Glutamatergic neuron (in vitro differentiated cells): Measurements from ENCODE around the gene DHX38. TPM values are rescaled to one million over a fixed set of nuclear protein-coding genes. Genes with fewer than 3 reads are reported as not detected.
A peak's percentile ranks its signal among the peaks of the same experiment; 100 is the strongest.

ENCODE experiments used
- DNase-seq: peaks from one replicate; pipeline ENCODE4 v3.0.0; 2022
- H3K27ac Mint-ChIP-seq: one replicate; pipeline ENCODE4 v1.8.0; 2020; ENCODE audit warnings: mild to moderate bottlenecking, mixed read lengths, inconsistent platforms; ENCODE audit not compliant: unreplicated experiment
- H3K27me3 Mint-ChIP-seq: one replicate; pipeline ENCODE4 v1.8.0; 2020; ENCODE audit warnings: mild to moderate bottlenecking, moderate library complexity, mixed read lengths, inconsistent platforms; ENCODE audit not compliant: unreplicated experiment
- H3K36me3 Mint-ChIP-seq: one replicate; pipeline ENCODE4 v1.8.0; 2020; ENCODE audit warnings: mild to moderate bottlenecking, mixed read lengths, inconsistent platforms; ENCODE audit not compliant: unreplicated experiment
- H3K4me1 Mint-ChIP-seq: one replicate; pipeline ENCODE4 v1.8.0; 2020; ENCODE audit warnings: mild to moderate bottlenecking, low read depth, mixed read lengths, inconsistent platforms; ENCODE audit not compliant: unreplicated experiment
- H3K4me3 Mint-ChIP-seq: one replicate; pipeline ENCODE4 v1.8.0; 2020; ENCODE audit warnings: mild to moderate bottlenecking, mixed read lengths, inconsistent platforms; ENCODE audit not compliant: unreplicated experiment
- H3K9me3 Mint-ChIP-seq: one replicate; pipeline ENCODE4 v1.8.0; 2020; ENCODE audit warnings: mild to moderate bottlenecking, moderate library complexity, mixed read lengths, inconsistent platforms; ENCODE audit not compliant: unreplicated experiment
- total RNA-seq: library from RNA; stranded (reverse); fragmentation: NEBNext Ultra II Directional; extraction: Animal tissue kit (Norgen Biotek cat#: 25700); gene quantifications from one replicate; pipeline ENCODE4 v1.2.1, GENCODE V29; 2021; ENCODE audit not compliant: unreplicated experiment
- TF ChIP-seq, protein P1 (sequence below): fragments of 200-600 bp; sonication (generic); IDR thresholded peaks from one replicate; pipeline ENCODE4 v1.5.0; 2021; ENCODE audit not compliant: partially characterized antibody, unreplicated experiment

DHX38 gene
- total RNA-seq, 1 donor from 2014 or later = 86.5 TPM

DNA sequence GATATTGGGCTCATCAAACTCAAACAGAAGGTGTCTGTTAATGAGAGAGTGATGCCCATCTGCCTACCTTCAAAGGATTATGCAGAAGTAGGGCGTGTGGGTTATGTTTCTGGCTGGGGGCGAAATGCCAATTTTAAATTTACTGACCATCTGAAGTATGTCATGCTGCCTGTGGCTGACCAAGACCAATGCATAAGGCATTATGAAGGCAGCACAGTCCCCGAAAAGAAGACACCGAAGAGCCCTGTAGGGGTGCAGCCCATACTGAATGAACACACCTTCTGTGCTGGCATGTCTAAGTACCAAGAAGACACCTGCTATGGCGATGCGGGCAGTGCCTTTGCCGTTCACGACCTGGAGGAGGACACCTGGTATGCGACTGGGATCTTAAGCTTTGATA, 33.2 kb upstream of the DHX38 start:
- peaks cover 6% of the 10 kb centered on the region for H3K27me3 Mint-ChIP-seq
- no peak for DNase-seq
- TF ChIP-seq, protein P1, sequence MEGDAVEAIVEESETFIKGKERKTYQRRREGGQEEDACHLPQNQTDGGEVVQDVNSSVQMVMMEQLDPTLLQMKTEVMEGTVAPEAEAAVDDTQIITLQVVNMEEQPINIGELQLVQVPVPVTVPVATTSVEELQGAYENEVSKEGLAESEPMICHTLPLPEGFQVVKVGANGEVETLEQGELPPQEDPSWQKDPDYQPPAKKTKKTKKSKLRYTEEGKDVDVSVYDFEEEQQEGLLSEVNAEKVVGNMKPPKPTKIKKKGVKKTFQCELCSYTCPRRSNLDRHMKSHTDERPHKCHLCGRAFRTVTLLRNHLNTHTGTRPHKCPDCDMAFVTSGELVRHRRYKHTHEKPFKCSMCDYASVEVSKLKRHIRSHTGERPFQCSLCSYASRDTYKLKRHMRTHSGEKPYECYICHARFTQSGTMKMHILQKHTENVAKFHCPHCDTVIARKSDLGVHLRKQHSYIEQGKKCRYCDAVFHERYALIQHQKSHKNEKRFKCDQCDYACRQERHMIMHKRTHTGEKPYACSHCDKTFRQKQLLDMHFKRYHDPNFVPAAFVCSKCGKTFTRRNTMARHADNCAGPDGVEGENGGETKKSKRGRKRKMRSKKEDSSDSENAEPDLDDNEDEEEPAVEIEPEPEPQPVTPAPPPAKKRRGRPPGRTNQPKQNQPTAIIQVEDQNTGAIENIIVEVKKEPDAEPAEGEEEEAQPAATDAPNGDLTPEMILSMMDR = no peak
- H3K27ac Mint-ChIP-seq = no peak overlapping the region
- H3K36me3 Mint-ChIP-seq = peaks cover 5% of the 10 kb centered on the region
- H3K4me3 Mint-ChIP-seq = no peak overlapping the region
- H3K4me1 Mint-ChIP-seq = no peaks in the 10 kb centered on the region
- no peaks in the 10 kb centered on the region for H3K9me3 Mint-ChIP-seq

DNA sequence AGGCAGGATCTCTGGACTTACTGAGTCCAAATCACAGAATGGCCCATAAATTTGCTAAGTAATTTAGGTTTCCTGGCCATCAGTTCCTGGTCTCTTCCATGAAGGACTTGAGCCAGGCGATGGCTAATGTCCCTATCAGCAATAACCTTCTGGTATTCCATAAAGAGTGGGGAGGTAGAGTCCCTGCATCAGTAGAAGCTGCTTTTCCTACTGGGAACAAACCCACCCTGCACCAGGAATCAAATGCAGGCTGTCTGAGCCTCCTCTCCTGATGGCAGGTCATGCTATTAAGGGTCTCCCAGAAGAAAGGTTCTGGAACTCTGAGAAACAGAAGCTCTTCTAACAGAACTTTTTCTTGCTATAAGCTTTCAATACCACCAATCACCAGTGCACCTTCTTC, 32.1 kb upstream of the DHX38 start:
- H3K36me3 Mint-ChIP-seq = peaks cover 5% of the 10 kb centered on the region
- no peaks in the 10 kb centered on the region for H3K9me3 Mint-ChIP-seq
- TF ChIP-seq, protein P1 = no peak
- no peaks in the 10 kb centered on the region for H3K4me1 Mint-ChIP-seq
- no peak overlapping the region for H3K27ac Mint-ChIP-seq
- no peak overlapping the region for H3K4me3 Mint-ChIP-seq
- H3K27me3 Mint-ChIP-seq = peaks cover 3% of the 10 kb centered on the region
- no peak for DNase-seq

DNA sequence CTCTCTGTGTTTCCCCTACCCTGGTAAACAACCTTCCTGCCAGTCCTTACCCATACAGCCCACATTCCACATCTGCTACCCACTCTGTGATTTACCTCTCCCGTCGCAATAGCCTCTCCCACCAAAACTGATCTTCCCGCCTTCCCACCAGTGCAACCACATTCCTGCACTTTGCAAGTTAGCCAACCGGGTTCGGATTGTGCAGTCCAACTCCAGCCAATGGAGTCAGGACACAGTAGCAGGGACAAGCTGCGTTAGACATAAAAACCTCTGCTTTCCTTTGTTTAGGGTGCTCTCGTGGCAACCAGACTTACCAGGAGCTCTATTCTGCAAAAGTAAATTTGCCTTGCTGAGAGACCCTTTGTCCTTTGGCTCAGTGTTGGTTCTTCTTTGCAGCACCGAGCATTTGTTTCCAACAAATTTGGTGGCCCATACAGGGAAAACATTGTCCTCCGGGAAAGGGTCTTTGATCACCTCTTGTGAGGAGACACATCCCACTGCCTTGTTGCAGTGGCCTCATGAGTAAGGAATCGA, 29.2 kb upstream of the DHX38 start:
- H3K4me3 Mint-ChIP-seq = no peak overlapping the region
- DNase-seq = no peak
- H3K9me3 Mint-ChIP-seq = no peaks in the 10 kb centered on the region

DNA sequence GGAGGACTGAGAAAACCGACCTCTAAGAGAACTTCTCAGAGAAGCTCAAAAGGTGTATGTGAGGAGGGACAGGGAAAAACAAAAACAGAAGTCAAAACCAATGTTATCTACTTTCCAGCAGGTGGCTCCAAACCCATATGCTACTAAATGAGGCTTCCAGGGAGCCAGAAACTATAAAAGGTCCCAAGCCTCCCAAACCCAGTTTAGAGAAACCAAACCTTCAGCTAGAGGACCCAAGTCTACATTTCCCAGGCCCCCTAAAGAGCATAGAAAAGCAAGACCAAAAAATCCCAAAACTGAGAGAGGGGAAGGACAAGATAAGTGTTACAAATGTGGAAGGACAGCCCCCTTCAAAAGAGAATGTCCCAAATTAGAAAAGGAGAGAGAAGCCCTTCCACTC, 26.9 kb upstream of the DHX38 start:
- peaks cover 3% of the 10 kb centered on the region for H3K27me3 Mint-ChIP-seq
- no peaks in the 10 kb centered on the region for H3K4me1 Mint-ChIP-seq
- TF ChIP-seq, protein P1 = peak; percentile 42
- H3K9me3 Mint-ChIP-seq = no peaks in the 10 kb centered on the region
- no peak overlapping the region for H3K27ac Mint-ChIP-seq
- no peak for DNase-seq
- no peak overlapping the region for H3K4me3 Mint-ChIP-seq
- peaks cover 5% of the 10 kb centered on the region for H3K36me3 Mint-ChIP-seq

More for the DNA sequence above, 29.2 kb upstream of the DHX38 start:
- no peaks in the 10 kb centered on the region for H3K4me1 Mint-ChIP-seq
- peaks cover 3% of the 10 kb centered on the region for H3K27me3 Mint-ChIP-seq
- H3K36me3 Mint-ChIP-seq = peaks cover 5% of the 10 kb centered on the region
- TF ChIP-seq, protein P1 = no peak
- H3K27ac Mint-ChIP-seq = no peak overlapping the region

DNA sequence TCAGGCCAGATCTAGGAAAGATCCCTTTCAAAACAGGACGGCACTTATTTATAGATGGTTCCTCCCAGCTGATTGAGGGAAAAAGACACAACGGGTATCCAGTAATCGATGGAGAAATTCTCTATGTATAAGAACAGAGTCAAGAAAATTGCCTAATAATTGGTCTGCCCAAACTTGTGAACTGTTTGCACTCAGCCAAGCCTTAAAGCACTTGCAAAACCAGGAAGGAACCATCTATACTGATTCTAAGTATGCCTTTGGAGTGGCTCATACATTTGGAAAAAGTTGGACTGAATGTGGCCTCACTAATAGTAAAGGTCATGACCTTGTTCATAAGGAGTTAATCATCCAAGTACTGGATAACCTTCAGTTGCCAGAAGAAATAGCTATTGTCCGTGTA, 24.7 kb upstream of the DHX38 start:
- Mint-ChIP-seq H3K9me3 (peaks cover 1% of the 10 kb centered on the region), H3K4me1 (peaks cover 3% of the 10 kb centered on the region), H3K27me3 (no peaks in the 10 kb centered on the region), H3K36me3 (peaks cover 5% of the 10 kb centered on the region), H3K4me3 (no peak overlapping the region), H3K27ac (no peak overlapping the region)
- DNase-seq = no peak
- TF ChIP-seq, protein P1 = no peak
